Liver (tissue), 3 donors: ENCODE results near the gene CHRNA7.

Experiments used
- GABPA ChIP-seq, 2 donors: IDR thresholded peaks in 1 of 2; conservative IDR thresholded peaks in 1 of 2; 2 replicates each; pipeline ENCODE4 v1.6.1; 2016; ENCODE audit warnings: antibody characterized with exemption in 2 of 2, mild to moderate bottlenecking in 1 of 2, moderate library complexity in 1 of 2
- HNF4A ChIP-seq, 2 donors: conservative IDR thresholded peaks; 2 replicates each; pipeline ENCODE4 v1.6.1; 2016; ENCODE audit warnings: antibody characterized with exemption in 2 of 2, mild to moderate bottlenecking in 2 of 2
- JUND ChIP-seq, 2 donors: IDR thresholded peaks; 2 replicates each; pipeline ENCODE4 v1.6.1; 2016; ENCODE audit warnings: antibody characterized with exemption in 2 of 2
- RAD21 ChIP-seq, 2 donors: IDR thresholded peaks; 2 replicates each; pipeline ENCODE4 v1.6.1; 2016; ENCODE audit warnings: antibody characterized with exemption in 2 of 2, mild to moderate bottlenecking in 2 of 2
- RXRA ChIP-seq, 2 donors: IDR thresholded peaks; 2 replicates each; pipeline ENCODE4 v1.6.1; 2017 to 2018; ENCODE audit warnings: antibody characterized with exemption in 2 of 2, mild to moderate bottlenecking in 1 of 2
- SP1 ChIP-seq: IDR thresholded peaks from 2 replicates; pipeline ENCODE4 v1.6.1; 2018; ENCODE audit warnings: antibody characterized with exemption, mild to moderate bottlenecking
- TAF1 ChIP-seq: conservative IDR thresholded peaks from 2 replicates; pipeline ENCODE4 v1.6.1; 2016; ENCODE audit warnings: antibody characterized with exemption, mild to moderate bottlenecking
- YY1 ChIP-seq: IDR thresholded peaks from 2 replicates; pipeline ENCODE4 v1.6.1; 2016; ENCODE audit warnings: antibody characterized with exemption, mild to moderate bottlenecking
- TF ChIP-seq, protein P1 (sequence below): IDR thresholded peaks from 2 replicates; pipeline ENCODE4 v1.6.1; 2016; ENCODE audit warnings: antibody characterized with exemption
- TF ChIP-seq, protein P2 (sequence below): fragments of 150-350 bp; IDR thresholded peaks from 2 replicates; pipeline ENCODE4 v1.5.1; 2017; ENCODE audit warnings: improper control_type of control experiment, low read depth, low read length; ENCODE audit not compliant: missing input control
- TF ChIP-seq, protein P3 (sequence below): IDR thresholded peaks from 2 replicates; pipeline ENCODE4 v1.6.1; 2016; ENCODE audit warnings: antibody characterized with exemption, mild to moderate bottlenecking
- TF ChIP-seq, protein P4 (sequence below): IDR thresholded peaks from 2 replicates; pipeline ENCODE4 v1.6.1; 2016; ENCODE audit warnings: antibody characterized with exemption
- TF ChIP-seq, protein P5 (sequence below): IDR thresholded peaks from 2 replicates; pipeline ENCODE4 v1.6.1; 2016; ENCODE audit warnings: antibody characterized with exemption
- donor health status: healthy.
- donor health status: healthy.

DNA sequence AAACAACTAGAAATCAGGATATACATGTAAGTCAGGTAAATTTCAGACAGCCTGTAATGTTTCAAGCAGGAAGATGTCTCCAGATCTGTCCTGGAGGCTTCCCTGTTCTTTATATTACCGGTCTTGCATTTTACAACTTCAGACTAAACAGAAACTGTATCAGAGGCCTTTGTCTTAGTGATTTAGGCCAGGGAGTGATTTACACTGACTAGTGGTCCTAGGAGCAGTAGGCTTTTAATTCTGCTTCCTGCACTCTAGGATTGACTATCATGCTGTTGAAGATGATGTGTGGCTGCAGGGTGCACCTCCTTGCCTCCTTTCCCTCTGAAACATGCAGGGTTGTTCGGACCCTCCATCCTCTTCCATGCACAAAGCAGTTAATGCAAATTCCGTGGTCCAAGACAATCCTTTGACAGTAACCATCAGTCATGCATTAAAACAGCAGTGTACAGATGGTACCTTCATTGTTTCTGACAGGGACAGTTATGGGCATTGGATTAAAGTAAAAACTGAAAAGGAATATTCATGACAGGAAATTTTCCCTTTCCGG, 27.6 kb downstream of the CHRNA7 start:
- TF ChIP-seq TAF1 (no peak), JUND (IDR thresholded peaks at IDR 0.05) (no peak), HNF4A (conservative IDR thresholded peaks at IDR 0.05) (no peak), GABPA (IDR thresholded peaks at IDR 0.05 in 1 of 2, conservative IDR thresholded peaks at IDR 0.05 in 1 of 2) (no peak), YY1 (no peak), RAD21 (IDR thresholded peaks at IDR 0.05) (no peak), RXRA (IDR thresholded peaks at IDR 0.05) (no peak), SP1 (no peak)
- TF ChIP-seq, protein P1, sequence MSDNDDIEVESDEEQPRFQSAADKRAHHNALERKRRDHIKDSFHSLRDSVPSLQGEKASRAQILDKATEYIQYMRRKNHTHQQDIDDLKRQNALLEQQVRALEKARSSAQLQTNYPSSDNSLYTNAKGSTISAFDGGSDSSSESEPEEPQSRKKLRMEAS: no peak
- TF ChIP-seq, protein P2, sequence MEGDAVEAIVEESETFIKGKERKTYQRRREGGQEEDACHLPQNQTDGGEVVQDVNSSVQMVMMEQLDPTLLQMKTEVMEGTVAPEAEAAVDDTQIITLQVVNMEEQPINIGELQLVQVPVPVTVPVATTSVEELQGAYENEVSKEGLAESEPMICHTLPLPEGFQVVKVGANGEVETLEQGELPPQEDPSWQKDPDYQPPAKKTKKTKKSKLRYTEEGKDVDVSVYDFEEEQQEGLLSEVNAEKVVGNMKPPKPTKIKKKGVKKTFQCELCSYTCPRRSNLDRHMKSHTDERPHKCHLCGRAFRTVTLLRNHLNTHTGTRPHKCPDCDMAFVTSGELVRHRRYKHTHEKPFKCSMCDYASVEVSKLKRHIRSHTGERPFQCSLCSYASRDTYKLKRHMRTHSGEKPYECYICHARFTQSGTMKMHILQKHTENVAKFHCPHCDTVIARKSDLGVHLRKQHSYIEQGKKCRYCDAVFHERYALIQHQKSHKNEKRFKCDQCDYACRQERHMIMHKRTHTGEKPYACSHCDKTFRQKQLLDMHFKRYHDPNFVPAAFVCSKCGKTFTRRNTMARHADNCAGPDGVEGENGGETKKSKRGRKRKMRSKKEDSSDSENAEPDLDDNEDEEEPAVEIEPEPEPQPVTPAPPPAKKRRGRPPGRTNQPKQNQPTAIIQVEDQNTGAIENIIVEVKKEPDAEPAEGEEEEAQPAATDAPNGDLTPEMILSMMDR: no peak
- TF ChIP-seq, protein P3, sequence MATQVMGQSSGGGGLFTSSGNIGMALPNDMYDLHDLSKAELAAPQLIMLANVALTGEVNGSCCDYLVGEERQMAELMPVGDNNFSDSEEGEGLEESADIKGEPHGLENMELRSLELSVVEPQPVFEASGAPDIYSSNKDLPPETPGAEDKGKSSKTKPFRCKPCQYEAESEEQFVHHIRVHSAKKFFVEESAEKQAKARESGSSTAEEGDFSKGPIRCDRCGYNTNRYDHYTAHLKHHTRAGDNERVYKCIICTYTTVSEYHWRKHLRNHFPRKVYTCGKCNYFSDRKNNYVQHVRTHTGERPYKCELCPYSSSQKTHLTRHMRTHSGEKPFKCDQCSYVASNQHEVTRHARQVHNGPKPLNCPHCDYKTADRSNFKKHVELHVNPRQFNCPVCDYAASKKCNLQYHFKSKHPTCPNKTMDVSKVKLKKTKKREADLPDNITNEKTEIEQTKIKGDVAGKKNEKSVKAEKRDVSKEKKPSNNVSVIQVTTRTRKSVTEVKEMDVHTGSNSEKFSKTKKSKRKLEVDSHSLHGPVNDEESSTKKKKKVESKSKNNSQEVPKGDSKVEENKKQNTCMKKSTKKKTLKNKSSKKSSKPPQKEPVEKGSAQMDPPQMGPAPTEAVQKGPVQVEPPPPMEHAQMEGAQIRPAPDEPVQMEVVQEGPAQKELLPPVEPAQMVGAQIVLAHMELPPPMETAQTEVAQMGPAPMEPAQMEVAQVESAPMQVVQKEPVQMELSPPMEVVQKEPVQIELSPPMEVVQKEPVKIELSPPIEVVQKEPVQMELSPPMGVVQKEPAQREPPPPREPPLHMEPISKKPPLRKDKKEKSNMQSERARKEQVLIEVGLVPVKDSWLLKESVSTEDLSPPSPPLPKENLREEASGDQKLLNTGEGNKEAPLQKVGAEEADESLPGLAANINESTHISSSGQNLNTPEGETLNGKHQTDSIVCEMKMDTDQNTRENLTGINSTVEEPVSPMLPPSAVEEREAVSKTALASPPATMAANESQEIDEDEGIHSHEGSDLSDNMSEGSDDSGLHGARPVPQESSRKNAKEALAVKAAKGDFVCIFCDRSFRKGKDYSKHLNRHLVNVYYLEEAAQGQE: no peak
- TF ChIP-seq, protein P4, sequence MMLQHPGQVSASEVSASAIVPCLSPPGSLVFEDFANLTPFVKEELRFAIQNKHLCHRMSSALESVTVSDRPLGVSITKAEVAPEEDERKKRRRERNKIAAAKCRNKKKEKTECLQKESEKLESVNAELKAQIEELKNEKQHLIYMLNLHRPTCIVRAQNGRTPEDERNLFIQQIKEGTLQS: no peak
- TF ChIP-seq, protein P5, sequence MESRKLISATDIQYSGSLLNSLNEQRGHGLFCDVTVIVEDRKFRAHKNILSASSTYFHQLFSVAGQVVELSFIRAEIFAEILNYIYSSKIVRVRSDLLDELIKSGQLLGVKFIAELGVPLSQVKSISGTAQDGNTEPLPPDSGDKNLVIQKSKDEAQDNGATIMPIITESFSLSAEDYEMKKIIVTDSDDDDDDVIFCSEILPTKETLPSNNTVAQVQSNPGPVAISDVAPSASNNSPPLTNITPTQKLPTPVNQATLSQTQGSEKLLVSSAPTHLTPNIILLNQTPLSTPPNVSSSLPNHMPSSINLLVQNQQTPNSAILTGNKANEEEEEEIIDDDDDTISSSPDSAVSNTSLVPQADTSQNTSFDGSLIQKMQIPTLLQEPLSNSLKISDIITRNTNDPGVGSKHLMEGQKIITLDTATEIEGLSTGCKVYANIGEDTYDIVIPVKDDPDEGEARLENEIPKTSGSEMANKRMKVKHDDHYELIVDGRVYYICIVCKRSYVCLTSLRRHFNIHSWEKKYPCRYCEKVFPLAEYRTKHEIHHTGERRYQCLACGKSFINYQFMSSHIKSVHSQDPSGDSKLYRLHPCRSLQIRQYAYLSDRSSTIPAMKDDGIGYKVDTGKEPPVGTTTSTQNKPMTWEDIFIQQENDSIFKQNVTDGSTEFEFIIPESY: no peak
